ENCODE results near the gene PAK1. TPM values are rescaled to one million over a fixed set of nuclear protein-coding genes. Genes with fewer than 3 reads are reported as not detected.

The PAK1 gene
- total RNA-seq, 1 donor from 2014 or later: 7.7 TPM

GRCh38 chr11:77359481-77359880 lies 114.4 kb downstream of the PAK1 start:
- DNase-seq: no peak
- TF ChIP-seq CTCF (IDR thresholded peaks at IDR 0.05; ENCODE audit: borderline replicate concordance): no peak

GRCh38 chr11:77353131-77353530 lies 120.8 kb downstream of the PAK1 start:
- H3K36me3 ChIP-seq: peaks cover 3% of the 10 kb centered on the region
- no peaks in the 10 kb centered on the region for H3K27me3 ChIP-seq (ENCODE audit: low read depth)
- no peaks in the 10 kb centered on the region for H3K9me3 ChIP-seq (replicated peaks)
- TF ChIP-seq CTCF (IDR thresholded peaks at IDR 0.05; ENCODE audit: borderline replicate concordance): no peak
- DNase-seq: no peak
- no peak overlapping the region for H3K4me3 ChIP-seq
- H3K4me1 ChIP-seq: peaks cover 23% of the 10 kb centered on the region
- no peak overlapping the region for H3K27ac ChIP-seq (replicated peaks)
- intact Hi-C loops (cut with micrococcal nuclease): no loop called here

More at GRCh38 chr11:77359481-77359880, 114.4 kb downstream of the PAK1 start:
- H3K4me3 ChIP-seq: no peak overlapping the region
- H3K4me1 ChIP-seq: no peaks in the 10 kb centered on the region
- H3K36me3 ChIP-seq: peaks cover 3% of the 10 kb centered on the region
- intact Hi-C loops (cut with micrococcal nuclease): no loop called here
- peaks cover 6% of the 10 kb centered on the region for H3K9me3 ChIP-seq (replicated peaks)
- H3K27me3 ChIP-seq (ENCODE audit: low read depth): no peaks in the 10 kb centered on the region
- no peak overlapping the region for H3K27ac ChIP-seq (replicated peaks)

- H3K27ac ChIP-seq (replicated peaks): no peak overlapping the region
Observed at GRCh38 chr11:77351281-77351886, 122.5 kb downstream of the PAK1 start.

GRCh38 chr11:77347948-77348347 lies 125.9 kb downstream of the PAK1 start:
- Histone ChIP-seq H3K4me3 (no peak overlapping the region), H3K27ac (replicated peaks) (no peak overlapping the region), H3K27me3 (ENCODE audit: low read depth) (no peaks in the 10 kb centered on the region), H3K4me1 (peaks cover 18% of the 10 kb centered on the region), H3K9me3 (replicated peaks) (no peaks in the 10 kb centered on the region), H3K36me3 (no peaks in the 10 kb centered on the region)
- no peak for TF ChIP-seq CTCF (IDR thresholded peaks at IDR 0.05; ENCODE audit: borderline replicate concordance)
- intact Hi-C loops (cut with micrococcal nuclease): no loop called here
- DNase-seq: no peak

More at GRCh38 chr11:77351281-77351886, 122.5 kb downstream of the PAK1 start:
- Histone ChIP-seq H3K4me1 (peaks cover 23% of the 10 kb centered on the region), H3K9me3 (replicated peaks) (no peaks in the 10 kb centered on the region), H3K36me3 (peaks cover 3% of the 10 kb centered on the region), H3K27me3 (ENCODE audit: low read depth) (no peaks in the 10 kb centered on the region), H3K4me3 (no peak overlapping the region)
- DNase-seq: no peak
- intact Hi-C loops (cut with micrococcal nuclease): no loop called here
- TF ChIP-seq CTCF (IDR thresholded peaks at IDR 0.05; ENCODE audit: borderline replicate concordance): no peak

- Histone ChIP-seq H3K4me1 (peaks cover 10% of the 10 kb centered on the region), H3K27me3 (ENCODE audit: low read depth) (no peaks in the 10 kb centered on the region), H3K4me3 (no peak overlapping the region), H3K27ac (replicated peaks) (no peak overlapping the region), H3K9me3 (replicated peaks) (no peaks in the 10 kb centered on the region), H3K36me3 (no peaks in the 10 kb centered on the region)
- no peak for DNase-seq
- intact Hi-C loops (cut with micrococcal nuclease): no loop called here
- TF ChIP-seq CTCF (IDR thresholded peaks at IDR 0.05; ENCODE audit: borderline replicate concordance): no peak
Observed at GRCh38 chr11:77346906-77347603, 126.8 kb downstream of the PAK1 start.

Measured in left ventricle myocardium inferior (tissue), 1 donor.